ENCODE measurements around the gene PLAC8L1.

PLAC8L1 gene

GRCh38 chr5:146079695-146080373, 25.5 kb downstream of the PLAC8L1 start:
- DNase-seq (ENCODE audit: low read depth), result no peak

DNA sequence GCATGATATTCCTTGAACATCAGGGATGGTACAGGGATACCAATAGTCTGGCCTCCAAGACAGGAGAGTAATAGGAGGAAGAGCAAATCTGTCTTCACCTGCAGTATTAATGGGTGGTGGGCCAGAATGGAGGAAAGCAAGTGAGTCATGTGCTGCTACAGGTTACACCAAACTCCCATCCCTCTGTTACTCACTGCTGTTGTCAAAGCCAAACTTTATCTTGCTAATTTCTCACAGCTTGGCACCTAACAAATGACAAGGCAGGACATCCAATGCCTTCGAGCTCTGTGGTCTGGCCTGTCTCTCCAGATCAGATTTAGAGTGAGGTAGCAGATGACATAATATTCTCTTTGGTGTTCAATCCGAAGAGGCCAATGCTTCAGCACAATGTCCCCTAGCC, 26.8 kb downstream of the PLAC8L1 start:
- no peak for DNase-seq (ENCODE audit: low read depth)

GRCh38 chr5:146076455-146076854, 28.9 kb downstream of the PLAC8L1 start:
- no peak for DNase-seq (ENCODE audit: low read depth)

DNA sequence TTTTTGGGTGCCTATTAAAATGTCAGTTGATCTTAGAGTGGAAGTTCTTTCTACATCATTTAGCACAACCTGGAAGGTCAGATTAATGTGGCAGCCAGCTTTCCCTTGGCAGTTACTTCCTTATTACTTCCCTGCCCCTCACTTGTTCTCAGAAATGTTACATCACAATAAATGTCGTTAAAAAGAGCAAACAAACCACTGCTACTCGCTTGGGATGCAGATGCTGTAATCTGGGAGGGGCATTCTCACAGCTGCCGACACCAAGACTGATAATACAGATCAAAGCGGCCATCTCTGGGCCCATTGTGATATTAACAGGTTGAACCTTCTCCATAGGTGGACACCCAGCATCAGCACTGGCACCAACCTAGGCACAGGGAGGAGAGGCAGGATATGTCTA, 29.3 kb downstream of the PLAC8L1 start:
- no peak for DNase-seq (ENCODE audit: low read depth)

DNA sequence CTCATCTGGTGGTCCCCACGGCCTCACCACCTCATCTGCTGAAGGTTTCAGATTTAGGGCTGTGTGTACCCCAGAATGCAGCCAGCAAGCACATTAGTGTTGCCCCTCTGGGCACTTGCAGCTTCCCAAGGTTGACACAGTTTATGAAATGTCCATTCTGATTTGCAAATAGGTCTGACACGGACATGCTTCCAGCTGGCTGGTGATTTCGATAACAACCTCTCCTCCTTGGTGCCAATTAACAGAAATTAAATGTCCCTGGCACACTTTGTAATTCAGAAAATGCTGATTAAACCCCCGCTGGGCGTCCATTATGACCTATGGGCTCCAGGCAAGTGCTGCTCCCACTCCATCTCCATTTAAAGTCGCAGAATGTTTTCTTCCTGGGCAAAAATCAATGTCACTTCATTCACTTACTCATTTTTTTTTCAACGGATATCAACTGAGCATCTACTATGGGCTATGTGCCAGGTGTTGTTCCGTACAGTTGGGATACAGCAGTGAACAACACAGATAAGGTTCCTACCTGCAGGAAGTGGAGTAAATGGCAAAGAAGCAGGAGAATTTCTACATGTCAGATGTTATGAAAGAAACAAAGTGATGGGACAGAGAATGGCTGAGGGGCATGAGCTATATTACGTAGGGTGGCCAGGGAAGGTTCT, 32.0 kb downstream of the PLAC8L1 start:
- DNase-seq (ENCODE audit: low read depth), result no peak

- no peak for DNase-seq (ENCODE audit: low read depth)
Measured at GRCh38 chr5:146072595-146072994, 32.8 kb downstream of the PLAC8L1 start.

DNA sequence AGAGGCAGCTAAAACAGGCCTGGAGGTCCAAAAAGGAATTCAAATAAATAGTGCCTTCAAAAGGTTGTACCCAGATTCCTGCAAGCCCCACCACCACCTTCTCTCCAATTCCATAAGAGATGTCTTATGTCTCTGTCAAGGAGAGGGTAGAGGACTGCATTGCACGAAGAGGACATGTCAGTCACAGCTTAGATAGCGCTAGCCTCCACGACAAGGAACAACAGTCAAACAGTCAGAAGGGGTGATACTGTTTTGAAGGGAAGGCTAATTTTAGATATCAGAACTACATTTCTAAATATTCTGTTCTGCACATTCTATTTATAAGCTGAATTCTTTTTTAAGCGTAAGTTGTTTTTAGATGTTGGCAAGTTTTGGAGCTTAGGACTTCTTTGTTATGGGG, 34.2 kb downstream of the PLAC8L1 start:
- no peak for DNase-seq (ENCODE audit: low read depth)

- no peak for DNase-seq (ENCODE audit: low read depth)
Measured at GRCh38 chr5:146070746-146071145, 34.6 kb downstream of the PLAC8L1 start.

GRCh38 chr5:146069780-146070099, 35.6 kb downstream of the PLAC8L1 start:
- no peak for DNase-seq (ENCODE audit: low read depth)

- no peak for DNase-seq (ENCODE audit: low read depth)
Measured at GRCh38 chr5:146068977-146069779, 36.2 kb downstream of the PLAC8L1 start.

GRCh38 chr5:146068206-146068605, 37.2 kb downstream of the PLAC8L1 start:
- no peak for DNase-seq (ENCODE audit: low read depth)

DNA sequence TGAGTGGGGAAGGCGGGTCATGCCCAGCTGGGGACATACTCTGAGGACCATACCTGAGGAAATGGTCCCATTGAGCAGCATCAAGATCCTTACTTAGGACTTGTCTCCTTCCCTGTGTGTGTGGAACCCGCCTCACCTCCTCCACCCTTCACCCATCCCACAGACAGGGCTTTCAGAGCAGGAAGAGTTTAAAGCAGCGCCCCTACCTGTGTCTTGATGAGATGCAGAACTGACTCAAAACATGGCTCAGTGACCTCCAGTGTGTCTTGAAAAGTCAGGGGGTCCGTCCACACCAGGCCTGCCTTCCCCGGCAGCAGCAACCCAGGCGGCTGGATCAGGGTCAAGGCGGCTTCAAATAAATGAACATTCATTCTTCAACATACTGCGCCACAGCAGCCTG, 38.4 kb downstream of the PLAC8L1 start:
- DNase-seq (ENCODE audit: low read depth), result no peak

DNA sequence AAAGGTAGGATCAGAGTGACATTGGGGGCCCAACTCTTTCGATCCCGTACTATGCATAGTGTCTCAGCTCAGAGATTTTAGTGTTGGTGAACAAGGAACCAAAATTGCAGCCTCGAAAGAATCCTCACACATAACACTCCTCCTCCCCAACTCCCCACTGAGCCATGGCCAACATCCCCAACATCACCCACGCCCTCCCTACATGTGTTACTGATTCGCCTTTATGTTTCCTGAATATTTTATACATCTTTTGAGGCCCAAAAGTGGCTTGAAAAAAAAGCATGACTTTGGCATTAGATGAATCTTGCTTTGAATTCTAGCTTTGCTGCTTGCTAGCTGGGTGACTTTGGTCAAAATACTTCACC, 45.2 kb downstream of the PLAC8L1 start:
- DNase-seq (ENCODE audit: low read depth), result no peak

DNA sequence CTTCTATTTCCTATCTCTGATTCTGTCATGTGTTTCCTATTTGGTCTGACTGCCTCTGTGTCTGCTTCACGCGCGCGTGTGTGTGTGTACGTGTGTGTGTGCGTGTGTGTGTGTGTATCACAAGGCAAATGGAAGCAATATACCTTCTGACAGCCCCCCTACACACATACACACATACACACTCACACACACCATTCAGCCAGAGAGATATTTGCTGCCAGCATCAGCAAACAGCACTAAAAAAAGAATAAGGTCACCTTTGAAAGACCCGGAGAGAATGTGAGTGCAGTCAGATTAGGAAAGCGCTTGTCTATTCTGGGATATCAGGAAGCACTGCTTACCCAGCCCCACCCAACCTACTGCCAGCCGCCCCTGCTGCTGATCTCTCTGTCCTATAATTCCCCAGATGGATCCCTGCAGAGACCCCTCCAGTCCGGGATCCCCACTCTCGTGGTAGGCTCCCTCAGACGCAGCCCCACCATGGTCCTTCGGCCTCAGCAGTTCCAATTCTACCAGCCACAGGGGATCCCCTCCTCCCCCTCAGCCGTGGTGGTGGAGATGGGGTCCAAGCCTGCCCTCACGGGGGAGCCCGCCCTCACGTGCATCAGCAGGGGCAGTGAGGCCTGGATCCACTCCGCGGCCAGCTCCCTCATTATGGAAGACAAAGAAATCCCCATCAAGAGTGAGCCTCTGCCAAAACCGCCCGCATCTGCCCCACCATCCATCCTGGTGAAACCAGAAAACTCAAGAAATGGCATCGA, 45.7 kb downstream of the PLAC8L1 start:
- DNase-seq (ENCODE audit: low read depth), result no peak

DNA sequence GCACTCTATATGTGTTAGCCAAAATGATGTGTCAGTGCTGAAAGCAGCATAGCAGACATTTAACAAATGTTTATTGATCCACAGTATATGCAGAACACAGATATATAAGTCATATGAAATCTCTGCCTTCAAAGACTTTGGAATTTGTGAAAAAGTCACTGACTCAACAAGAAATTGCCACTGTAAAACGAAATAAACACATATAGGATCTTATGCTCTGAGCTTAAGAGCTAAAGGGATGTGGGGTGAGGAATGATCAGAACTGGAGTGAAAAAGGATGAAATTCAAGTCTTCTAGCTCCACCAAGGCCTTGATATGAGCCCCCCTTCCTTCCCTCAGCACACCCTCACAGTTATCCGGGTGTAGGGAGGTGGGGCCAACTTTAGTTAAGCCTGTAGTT, 49.9 kb downstream of the PLAC8L1 start:
- no peak for DNase-seq (ENCODE audit: low read depth)

- no peak for DNase-seq (ENCODE audit: low read depth)
Measured at GRCh38 chr5:146052780-146053179, 52.6 kb downstream of the PLAC8L1 start.

- no peak for DNase-seq (ENCODE audit: low read depth)
Measured at GRCh38 chr5:146051678-146052077, 53.7 kb downstream of the PLAC8L1 start.

- no peak for DNase-seq (ENCODE audit: low read depth)
Measured at GRCh38 chr5:146050086-146050485, 55.3 kb downstream of the PLAC8L1 start.

- no peak for DNase-seq (ENCODE audit: low read depth)
Measured at GRCh38 chr5:146049704-146050026, 55.7 kb downstream of the PLAC8L1 start.

- no peak for DNase-seq (ENCODE audit: low read depth)
Measured at GRCh38 chr5:146048994-146049703, 56.2 kb downstream of the PLAC8L1 start.

DNA sequence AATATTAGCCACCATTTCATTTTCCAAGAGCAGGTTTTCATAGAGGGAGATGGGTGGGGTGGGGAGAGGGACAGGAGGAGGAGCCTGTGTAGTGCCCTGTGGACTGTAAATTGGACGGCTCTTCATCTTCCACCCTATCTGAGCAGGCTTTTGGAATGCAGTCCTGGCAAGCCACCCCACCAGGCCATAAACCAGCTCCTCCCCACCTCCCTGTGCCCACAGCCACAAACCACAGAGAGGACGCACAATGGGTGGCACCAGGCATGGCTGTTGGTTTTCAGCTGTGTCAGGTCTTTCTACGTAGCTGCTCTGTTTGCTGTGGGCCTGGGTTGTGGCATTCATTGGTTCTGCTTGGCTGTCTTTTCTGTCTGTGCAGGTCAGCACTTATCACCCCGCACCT, 58.0 kb downstream of the PLAC8L1 start:
- no peak for DNase-seq (ENCODE audit: low read depth)

GRCh38 chr5:146043722-146044121, 61.7 kb downstream of the PLAC8L1 start:
- DNase-seq (ENCODE audit: low read depth), result no peak

Data from T follicular helper cell (primary cell).